LNCaP clone FGC (cell line): Measurements from ENCODE around the gene KCNH2.
A peak's percentile ranks its signal among the peaks of the same experiment; 100 is the strongest.

Source experiments
- DNase-seq: peaks from one replicate; pipeline ENCODE4 v3.0.0-alpha.2; 2011; ENCODE audit warnings: low read depth
- H3K4me3 ChIP-seq: 2 replicates; pipeline ENCODE4 v1.5.1; 2011; ENCODE audit warnings: mild to moderate bottlenecking, low read depth, low read length, control low read depth
- TF ChIP-seq, protein P1 (sequence below): IDR thresholded peaks from 2 replicates; pipeline ENCODE4 v1.5.1; 2012; ENCODE audit warnings: mild to moderate bottlenecking; ENCODE audit not compliant: control insufficient read depth, insufficient read depth; ENCODE audit errors: extremely low read depth

Gene KCNH2

DNA sequence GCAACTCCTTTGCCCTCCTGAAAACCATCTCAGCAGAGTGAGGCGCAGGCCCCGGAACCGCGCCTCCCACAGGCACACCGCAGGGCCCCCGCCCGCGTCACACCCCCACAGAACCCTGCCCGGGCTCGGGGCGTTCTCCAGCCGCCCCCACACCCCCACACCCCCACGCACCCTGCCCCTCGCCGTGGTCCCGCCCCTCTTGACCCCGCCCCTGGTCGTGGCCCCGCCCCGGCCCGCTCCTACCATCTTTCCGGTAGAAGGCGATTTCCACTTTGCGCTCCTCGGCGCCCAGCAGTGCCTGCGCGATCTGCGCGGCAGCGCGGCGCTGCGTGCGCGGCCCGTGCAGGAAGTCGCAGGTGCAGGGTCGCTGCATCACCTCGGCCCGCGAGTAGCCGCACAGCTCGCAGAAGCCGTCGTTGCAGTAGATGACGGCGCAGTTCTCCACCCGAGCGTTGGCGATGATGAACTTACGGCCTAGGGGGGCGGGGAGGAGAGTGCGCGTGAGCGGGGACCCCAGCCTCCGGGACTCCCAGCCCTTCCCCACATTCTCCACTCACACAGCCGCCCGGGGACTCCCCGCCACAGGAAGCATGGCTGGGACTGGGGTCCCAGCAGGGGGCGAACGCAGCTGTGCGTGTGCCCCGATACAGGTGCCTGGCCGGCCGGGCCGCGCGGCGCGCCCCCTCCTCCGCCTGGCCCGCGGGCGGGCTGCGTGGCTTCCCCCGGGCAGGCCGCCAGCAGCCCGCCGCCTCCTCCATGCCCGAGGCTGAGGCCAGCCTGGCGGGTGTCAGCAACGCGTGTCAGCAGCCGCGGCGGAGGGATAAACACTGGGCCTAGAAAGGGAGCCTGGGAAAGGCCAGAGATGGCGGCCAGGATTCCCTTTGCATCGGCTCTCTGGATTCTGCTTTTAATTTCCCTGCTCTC is 3.4 kb downstream of the KCNH2 start:
- TF ChIP-seq, protein P1, sequence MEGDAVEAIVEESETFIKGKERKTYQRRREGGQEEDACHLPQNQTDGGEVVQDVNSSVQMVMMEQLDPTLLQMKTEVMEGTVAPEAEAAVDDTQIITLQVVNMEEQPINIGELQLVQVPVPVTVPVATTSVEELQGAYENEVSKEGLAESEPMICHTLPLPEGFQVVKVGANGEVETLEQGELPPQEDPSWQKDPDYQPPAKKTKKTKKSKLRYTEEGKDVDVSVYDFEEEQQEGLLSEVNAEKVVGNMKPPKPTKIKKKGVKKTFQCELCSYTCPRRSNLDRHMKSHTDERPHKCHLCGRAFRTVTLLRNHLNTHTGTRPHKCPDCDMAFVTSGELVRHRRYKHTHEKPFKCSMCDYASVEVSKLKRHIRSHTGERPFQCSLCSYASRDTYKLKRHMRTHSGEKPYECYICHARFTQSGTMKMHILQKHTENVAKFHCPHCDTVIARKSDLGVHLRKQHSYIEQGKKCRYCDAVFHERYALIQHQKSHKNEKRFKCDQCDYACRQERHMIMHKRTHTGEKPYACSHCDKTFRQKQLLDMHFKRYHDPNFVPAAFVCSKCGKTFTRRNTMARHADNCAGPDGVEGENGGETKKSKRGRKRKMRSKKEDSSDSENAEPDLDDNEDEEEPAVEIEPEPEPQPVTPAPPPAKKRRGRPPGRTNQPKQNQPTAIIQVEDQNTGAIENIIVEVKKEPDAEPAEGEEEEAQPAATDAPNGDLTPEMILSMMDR = 0 out of 2 replicates have a peak, but pooled peaks have one; percentile 14
- H3K4me3 ChIP-seq = peak overlapping the region; percentile 58
- no peak for DNase-seq

DNA sequence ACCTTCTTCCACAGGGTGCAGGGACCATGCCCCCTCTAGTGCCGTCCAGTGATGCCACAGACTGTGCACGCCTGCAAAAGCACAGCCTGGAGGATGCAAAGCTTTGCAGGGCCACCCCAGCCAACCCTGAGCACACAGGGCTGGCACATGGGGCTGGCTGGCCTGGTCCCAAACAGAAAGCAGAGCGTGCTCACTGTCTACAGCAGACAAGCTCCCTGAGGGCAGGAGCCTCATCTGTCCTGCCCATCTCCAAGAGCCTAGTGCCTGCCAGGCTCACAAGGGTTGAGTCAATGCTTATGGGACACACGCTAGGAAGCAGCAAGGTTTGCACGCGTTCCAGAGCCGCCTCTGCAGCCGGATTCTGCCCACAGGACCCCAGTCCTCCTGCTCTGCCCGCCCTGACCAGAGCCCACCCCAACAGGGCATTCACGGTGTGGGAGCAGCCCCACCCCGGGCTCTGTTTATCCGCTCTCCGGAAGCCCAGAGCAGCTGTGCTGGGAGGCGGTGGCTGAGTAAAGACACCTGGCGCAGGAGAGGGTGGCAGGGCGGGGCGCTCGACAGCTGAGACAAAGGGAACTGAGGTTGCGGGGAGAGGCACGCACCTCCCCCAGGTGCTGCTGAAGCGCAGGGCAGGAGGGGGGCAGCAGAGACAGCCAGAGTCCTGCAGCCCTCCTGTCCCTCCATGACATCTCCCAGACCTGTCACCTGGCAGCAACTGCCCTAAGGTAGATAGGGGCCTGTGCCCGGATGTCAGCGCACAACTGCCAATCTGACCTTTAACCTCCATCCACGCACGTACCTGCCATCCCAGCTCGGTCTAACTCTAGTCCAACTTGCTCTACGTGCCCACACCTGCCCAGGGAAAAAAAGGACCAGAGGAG is 4.3 kb downstream of the KCNH2 start:
- no peak for DNase-seq
- TF ChIP-seq, protein P1 = no peak
- peak overlapping the region; percentile 9; the same call in 1 of the 2 replicates for H3K4me3 ChIP-seq

DNA sequence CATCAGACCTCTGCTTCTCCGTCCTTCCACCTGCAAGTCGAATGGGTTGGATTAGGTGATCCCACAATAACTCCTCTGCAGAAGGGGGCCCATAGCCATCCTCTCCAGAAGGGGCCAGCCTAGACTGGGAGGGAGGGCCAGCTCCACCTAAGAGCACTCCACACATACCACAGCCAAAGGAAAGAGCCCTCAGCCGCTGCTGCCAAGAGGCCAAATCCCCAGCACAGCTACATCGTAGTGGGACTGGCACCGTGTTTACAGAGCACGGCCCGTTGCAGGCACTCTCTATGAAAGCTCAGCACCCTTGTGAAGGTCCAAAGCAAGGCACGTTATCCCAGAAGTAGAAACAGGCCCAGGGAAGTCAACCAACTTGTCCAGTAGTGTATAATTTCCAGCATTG is 5.4 kb downstream of the KCNH2 start:
- H3K4me3 ChIP-seq = no peak overlapping the region
- TF ChIP-seq, protein P1 = no peak
- DNase-seq = no peak

DNA sequence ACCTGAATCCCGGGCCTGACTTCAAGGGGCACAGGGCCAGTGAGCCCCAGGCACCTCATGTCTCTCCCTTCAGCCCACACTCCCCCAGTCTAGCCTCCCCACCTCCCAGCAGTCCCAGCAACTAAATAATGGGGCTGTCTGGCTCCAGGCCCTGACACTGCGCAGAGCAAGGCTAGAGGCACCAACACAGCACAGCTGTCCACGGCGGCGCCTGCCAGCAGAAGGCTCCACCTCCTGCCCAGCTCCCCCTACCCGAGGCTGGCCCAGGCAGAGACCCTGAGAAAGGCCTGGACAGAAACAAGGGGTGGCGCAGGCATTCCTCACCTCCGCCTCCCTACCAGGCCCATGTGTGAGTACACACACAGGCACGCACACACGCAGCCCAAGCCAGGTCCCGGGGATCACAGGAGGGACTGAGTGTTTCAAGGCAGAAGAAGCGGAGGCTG is 6.1 kb downstream of the KCNH2 start:
- no peak overlapping the region for H3K4me3 ChIP-seq
- DNase-seq = no peak
- TF ChIP-seq, protein P1 = no peak

DNA sequence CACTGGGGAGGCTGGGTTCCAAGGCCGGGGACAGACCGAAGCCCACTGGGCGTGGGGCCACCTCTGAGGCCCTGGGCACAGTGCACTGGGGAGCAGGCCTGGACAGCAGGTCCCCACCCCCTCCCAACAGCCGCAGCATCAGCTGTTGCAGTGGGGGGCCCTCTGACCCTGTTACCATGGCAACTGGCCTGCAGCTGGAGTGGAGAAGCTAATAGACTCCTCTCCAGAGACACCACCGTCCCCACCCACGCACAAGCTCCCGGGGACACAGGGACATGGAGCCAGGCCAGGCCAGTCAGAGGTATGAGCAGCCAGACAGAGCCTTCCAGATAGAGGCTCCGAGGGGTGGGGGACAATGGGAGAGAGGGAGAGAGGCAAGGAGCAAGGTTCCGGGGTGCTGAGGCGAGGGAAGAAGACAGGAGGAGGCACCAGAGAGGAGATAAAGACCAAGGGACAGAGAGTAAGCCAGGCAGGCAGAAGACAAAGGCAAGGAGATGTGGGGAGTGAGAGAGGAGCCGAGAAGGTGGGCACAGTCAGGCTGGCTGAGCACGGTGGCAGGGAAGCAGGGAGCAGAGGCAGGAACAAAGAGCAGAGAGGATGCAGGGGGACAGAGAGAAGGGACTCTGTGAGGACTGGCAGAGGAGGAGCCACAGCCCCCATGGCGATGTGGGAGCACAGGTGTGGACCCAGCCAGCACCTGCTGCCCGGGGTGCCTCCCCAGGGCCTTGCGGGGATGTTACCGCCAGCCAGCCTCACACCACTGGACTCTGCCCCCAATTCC is 6.7 kb downstream of the KCNH2 start:
- DNase-seq = no peak
- TF ChIP-seq, protein P1 = no peak

DNA sequence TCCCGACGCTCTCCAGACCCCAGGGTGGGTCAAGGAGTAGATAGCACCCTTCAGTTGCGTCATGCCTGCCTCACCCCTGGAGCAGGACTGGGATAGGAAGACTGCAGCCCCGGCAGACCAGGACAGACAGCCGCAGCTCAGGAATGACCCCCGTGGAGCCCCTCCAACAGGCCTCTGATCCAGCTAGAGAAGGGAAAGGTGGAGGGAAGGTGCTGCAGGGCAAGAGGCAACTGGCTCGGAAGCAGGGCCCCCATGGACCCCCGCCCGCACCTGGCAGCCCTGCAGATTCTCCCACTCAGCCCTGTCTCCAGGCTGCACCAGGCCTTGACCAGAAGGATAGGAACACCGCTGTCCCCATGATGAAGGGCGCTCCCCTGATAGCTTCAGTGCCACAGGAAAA is 7.7 kb downstream of the KCNH2 start:
- TF ChIP-seq, protein P1 = no peak
- DNase-seq = no peak
- H3K4me3 ChIP-seq = no peak overlapping the region

More for the DNA sequence above, 6.7 kb downstream of the KCNH2 start:
- H3K4me3 ChIP-seq = no peak overlapping the region
